Activated naive CD4-positive, alpha-beta T cell treated with anti-CD3 and anti-CD28 coated beads, Interleukin-2, amount 50 U/mL, for 24 hours (primary cell): ENCODE measurements around the gene ANKRD37.

Experiments used
- H3K27ac Mint-ChIP-seq: one replicate; pipeline ENCODE4 v1.8.0; 2021; ENCODE audit warnings: mild to moderate bottlenecking, mixed read lengths
- H3K27me3 Mint-ChIP-seq: one replicate; pipeline ENCODE4 v1.8.0; 2021; ENCODE audit warnings: mixed read lengths
- H3K36me3 Mint-ChIP-seq: one replicate; pipeline ENCODE4 v1.8.0; 2021; ENCODE audit warnings: mixed read lengths
- H3K4me1 Mint-ChIP-seq: one replicate; pipeline ENCODE4 v1.8.0; 2021; ENCODE audit warnings: mixed read lengths
- H3K4me3 Mint-ChIP-seq: one replicate; pipeline ENCODE4 v1.8.0; 2021; ENCODE audit warnings: mild to moderate bottlenecking, mixed read lengths
- H3K9me3 Mint-ChIP-seq: one replicate; pipeline ENCODE4 v1.8.0; 2021; ENCODE audit warnings: mixed read lengths

ANKRD37 gene

DNA sequence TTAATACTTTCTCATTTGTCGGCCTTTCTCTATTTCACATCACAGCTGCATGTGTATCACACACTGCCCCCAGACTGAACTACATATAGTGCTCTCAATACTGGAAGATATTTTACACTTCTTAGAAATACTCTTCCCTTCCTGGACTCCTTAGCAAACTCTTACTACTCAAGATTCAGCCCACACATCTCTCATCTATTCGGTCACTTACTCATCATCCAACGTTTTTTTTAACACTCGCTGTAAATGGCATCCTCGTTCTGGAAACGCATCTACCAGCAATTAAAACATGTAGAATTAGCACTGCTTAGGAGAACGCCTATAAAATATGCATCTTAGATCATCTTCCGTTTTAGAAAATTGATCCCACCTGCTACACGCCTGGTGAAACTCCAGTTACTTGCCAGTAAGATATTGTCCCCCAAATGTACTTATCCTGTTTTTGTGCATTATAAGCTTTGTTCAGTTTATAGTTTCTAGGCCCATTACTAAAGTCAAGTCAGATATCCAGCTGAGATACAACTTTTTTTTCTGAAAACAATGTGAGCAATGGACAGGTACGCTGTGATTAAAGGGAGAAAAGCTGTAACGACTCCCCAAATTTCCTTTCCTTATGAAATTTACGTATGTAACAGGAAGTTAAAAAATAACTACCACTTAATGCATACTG, 1.9 kb upstream of the ANKRD37 start:
- Mint-ChIP-seq H3K36me3 (peaks cover 2% of the 10 kb centered on the region), H3K27ac (peak overlapping the region; percentile 20), H3K9me3 (no peaks in the 10 kb centered on the region), H3K4me1 (peaks cover 29% of the 10 kb centered on the region), H3K27me3 (no peaks in the 10 kb centered on the region), H3K4me3 (peak overlapping the region; percentile 98)

GRCh38 chr4:185395238-185395955, 1.2 kb upstream of the ANKRD37 start, which contains the start of gene LRP2BP:
TSS of gene LRP2BP (minus strand) at chr4:185395924. CDS start at chr4:185378186, 17,738 bp downstream.
- peak within 1 kb of the TSS; percentile 98 for H3K4me3 Mint-ChIP-seq

GRCh38 chr4:185395956-185396723, 501 bp upstream of the ANKRD37 start:
- no peaks in the 10 kb centered on the region for H3K27me3 Mint-ChIP-seq
- H3K4me3 Mint-ChIP-seq, result peak overlapping the region; percentile 98
- peaks cover 29% of the 10 kb centered on the region for H3K4me1 Mint-ChIP-seq
- H3K9me3 Mint-ChIP-seq, result no peaks in the 10 kb centered on the region
- peak overlapping the region; percentile 98 for H3K27ac Mint-ChIP-seq
- peaks cover 6% of the 10 kb centered on the region for H3K36me3 Mint-ChIP-seq

More at GRCh38 chr4:185395238-185395955, 1.2 kb upstream of the ANKRD37 start, which contains the start of gene LRP2BP:
- Mint-ChIP-seq H3K27me3 (no peaks in the 10 kb centered on the region), H3K27ac (peak within 1 kb of the TSS; percentile 98), H3K36me3 (peaks cover 6% of the 10 kb centered on the region), H3K4me1 (peaks cover 29% of the 10 kb centered on the region), H3K9me3 (no peaks in the 10 kb centered on the region)

GRCh38 chr4:185398618-185399017, 2.0 kb downstream of the ANKRD37 start:
- H3K27me3 Mint-ChIP-seq, result no peaks in the 10 kb centered on the region
- no peak overlapping the region for H3K27ac Mint-ChIP-seq
- no peaks in the 10 kb centered on the region for H3K9me3 Mint-ChIP-seq
- peaks cover 10% of the 10 kb centered on the region for H3K36me3 Mint-ChIP-seq
- peaks cover 29% of the 10 kb centered on the region for H3K4me1 Mint-ChIP-seq
- no peak overlapping the region for H3K4me3 Mint-ChIP-seq

DNA sequence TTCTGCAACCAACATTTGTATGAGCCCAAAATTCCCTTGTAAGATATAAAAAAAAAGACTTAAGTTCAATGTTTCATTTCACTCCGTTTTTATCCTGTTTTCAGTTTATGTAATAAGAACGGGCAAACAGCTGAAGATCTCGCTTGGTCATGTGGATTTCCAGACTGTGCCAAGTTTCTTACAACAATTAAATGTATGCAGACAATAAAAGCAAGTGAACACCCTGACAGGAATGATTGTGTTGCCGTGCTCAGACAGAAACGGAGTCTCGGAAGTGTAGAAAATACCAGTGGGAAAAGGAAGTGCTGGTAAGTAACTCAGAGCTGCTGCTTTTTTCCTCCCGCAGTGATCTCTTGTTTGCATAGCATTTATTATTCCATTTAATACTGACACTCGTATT, 2.8 kb downstream of the ANKRD37 start:
- Mint-ChIP-seq H3K27ac (no peak overlapping the region), H3K4me3 (no peak overlapping the region), H3K36me3 (peaks cover 10% of the 10 kb centered on the region), H3K4me1 (peaks cover 20% of the 10 kb centered on the region), H3K27me3 (no peaks in the 10 kb centered on the region), H3K9me3 (no peaks in the 10 kb centered on the region)

DNA sequence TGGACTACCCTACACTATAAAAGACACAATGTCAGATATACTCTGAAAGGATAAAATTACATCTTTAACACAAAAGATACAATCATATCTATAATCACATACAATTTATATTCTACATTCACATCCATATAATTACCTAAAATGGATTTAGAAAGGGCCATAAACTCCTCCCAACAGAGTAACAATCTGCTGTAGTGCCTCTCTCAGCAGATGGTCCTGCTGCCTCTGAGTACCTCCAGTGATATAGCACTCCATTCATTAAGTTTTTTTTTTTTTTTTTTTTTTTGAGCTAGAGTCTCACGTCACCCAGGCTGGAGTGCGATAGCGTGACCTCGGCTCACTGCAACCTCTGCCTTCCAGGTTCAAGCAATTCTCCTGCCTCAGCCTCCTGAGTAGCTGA, 7.4 kb downstream of the ANKRD37 start:
- Mint-ChIP-seq H3K27me3 (no peaks in the 10 kb centered on the region), H3K27ac (no peak overlapping the region)

DNA sequence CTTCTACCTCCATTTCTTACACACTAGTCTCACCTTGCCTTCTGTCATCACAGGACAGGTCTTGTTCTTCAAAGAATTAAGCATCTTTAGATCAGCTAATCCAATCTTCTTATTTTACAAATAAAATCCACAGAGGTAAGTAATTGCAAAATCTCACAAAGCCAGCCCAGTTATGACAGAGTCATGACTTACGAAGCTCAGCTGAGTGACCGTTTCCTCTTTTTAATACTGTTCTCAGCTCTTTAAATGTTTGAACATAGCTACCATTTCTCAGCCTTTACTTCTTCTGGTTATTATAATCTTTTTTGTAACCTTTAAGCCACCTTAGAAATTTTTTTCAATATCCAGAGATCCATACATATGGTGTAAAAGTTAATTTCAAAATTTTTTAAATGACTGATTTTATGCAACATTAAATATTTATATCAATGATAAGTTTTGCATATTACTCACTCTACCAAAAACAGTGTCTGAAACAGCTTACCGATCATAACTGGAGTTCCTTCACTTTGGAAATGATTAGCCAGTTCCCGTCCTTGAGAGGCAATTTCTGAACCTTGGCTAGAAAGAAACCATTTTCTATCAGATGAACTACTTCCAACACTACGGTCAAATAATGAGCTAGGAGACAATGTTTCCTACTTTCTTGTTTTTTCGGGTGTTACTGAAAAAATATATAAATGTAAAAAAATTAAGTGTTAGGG, 8.8 kb downstream of the ANKRD37 start:
- peaks cover 10% of the 10 kb centered on the region for H3K36me3 Mint-ChIP-seq
- no peaks in the 10 kb centered on the region for H3K9me3 Mint-ChIP-seq
- H3K27me3 Mint-ChIP-seq, result no peaks in the 10 kb centered on the region
- H3K4me3 Mint-ChIP-seq, result no peak overlapping the region
- no peaks in the 10 kb centered on the region for H3K4me1 Mint-ChIP-seq
- H3K27ac Mint-ChIP-seq, result no peak overlapping the region

More for the DNA sequence above, 7.4 kb downstream of the ANKRD37 start:
- H3K9me3 Mint-ChIP-seq, result no peaks in the 10 kb centered on the region
- peaks cover 9% of the 10 kb centered on the region for H3K36me3 Mint-ChIP-seq
- no peak overlapping the region for H3K4me3 Mint-ChIP-seq
- no peaks in the 10 kb centered on the region for H3K4me1 Mint-ChIP-seq

- Mint-ChIP-seq H3K36me3 (peaks cover 14% of the 10 kb centered on the region), H3K4me1 (no peaks in the 10 kb centered on the region), H3K9me3 (no peaks in the 10 kb centered on the region), H3K27me3 (no peaks in the 10 kb centered on the region), H3K27ac (no peak overlapping the region), H3K4me3 (no peak overlapping the region)
Observed at GRCh38 chr4:185408432-185408831, 11.8 kb downstream of the ANKRD37 start.

DNA sequence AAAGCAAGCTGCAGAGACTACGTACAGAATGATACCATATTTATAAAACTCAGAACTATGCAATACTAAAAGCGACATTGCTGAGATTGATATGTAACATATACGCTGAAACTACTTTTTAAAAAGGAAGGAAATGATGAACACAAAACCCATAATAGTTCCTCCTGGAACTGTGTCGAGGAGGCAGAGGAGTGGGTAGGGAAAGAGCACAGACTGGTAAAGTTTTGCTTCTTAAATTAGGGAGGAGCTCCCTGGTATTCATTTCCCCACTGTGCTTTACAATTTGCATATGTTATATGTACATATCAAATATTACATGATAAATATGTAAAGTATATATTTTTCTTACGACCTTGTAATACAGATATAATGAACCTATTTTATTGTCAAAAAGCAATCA, 15.2 kb downstream of the ANKRD37 start:
- Mint-ChIP-seq H3K9me3 (no peaks in the 10 kb centered on the region), H3K36me3 (peaks cover 13% of the 10 kb centered on the region), H3K27ac (no peak overlapping the region), H3K4me3 (no peak overlapping the region), H3K27me3 (no peaks in the 10 kb centered on the region), H3K4me1 (no peaks in the 10 kb centered on the region)

- Mint-ChIP-seq H3K4me1 (no peaks in the 10 kb centered on the region), H3K4me3 (no peak overlapping the region), H3K36me3 (peaks cover 15% of the 10 kb centered on the region), H3K27ac (no peak overlapping the region), H3K27me3 (no peaks in the 10 kb centered on the region), H3K9me3 (no peaks in the 10 kb centered on the region)
Observed at GRCh38 chr4:185412412-185412811, 15.8 kb downstream of the ANKRD37 start.

DNA sequence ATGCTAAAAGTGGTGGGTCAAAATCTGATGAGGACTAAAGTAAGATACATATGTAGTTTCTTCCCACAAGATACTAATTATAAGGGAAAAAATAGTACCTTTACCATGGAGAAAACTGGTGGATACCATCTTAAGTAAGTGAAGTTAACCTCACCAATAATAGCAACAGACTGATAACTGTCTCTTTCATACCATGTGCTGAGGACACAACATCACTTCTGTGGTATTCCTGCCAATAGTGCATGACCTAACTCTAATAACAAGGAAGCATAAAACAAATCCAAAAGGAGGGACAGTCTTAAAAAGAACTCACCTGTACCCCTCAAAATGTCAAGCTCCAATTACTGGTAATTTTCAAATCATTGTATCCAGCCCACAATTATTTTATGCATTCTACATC, 20.3 kb downstream of the ANKRD37 start:
- Mint-ChIP-seq H3K36me3 (peaks cover 12% of the 10 kb centered on the region), H3K9me3 (no peaks in the 10 kb centered on the region), H3K27me3 (no peaks in the 10 kb centered on the region), H3K4me3 (no peak overlapping the region), H3K4me1 (peaks cover 9% of the 10 kb centered on the region), H3K27ac (no peak overlapping the region)

DNA sequence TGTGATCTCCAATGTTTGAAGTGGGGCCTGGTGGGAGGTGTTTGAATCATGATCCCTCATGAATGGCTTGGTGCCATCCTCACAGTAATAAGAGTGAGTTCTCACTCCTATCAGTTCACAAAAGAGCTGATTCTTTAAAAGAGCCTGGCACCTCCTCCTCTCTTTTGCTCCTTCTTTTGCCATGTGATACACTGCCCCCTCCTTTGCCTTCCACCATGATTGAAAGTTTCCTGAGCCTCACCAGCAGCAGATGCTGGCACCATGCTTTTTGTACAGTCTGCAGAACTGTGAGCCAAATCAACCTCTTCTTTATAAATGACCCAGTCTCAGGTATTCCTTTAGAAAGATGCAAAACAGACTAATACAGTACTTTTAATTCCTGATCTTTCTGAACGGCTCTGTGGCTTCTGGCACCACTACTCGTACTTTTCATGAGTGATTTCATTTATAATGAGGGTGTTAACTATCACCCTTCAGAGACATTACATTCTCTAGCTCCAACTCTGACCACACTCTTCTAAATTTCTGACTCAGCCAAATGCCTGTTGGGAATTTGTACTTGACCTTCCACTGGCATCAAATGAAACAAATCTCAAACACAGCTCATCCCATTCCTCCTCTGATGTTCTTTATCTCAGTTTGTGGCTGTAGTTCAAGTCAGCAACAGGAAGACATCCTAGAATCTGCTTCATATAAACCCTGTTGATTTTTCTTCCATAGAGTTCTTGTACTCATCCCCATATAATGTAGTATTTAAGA, 24.9 kb downstream of the ANKRD37 start:
- Mint-ChIP-seq H3K36me3 (peaks cover 12% of the 10 kb centered on the region), H3K27ac (no peak overlapping the region), H3K4me3 (no peak overlapping the region), H3K4me1 (peaks cover 41% of the 10 kb centered on the region), H3K27me3 (no peaks in the 10 kb centered on the region), H3K9me3 (no peaks in the 10 kb centered on the region)

GRCh38 chr4:185424905-185425646, 28.4 kb downstream of the ANKRD37 start:
- Mint-ChIP-seq H3K27ac (peak overlapping the region; percentile 99), H3K4me1 (peaks cover 41% of the 10 kb centered on the region), H3K4me3 (peak overlapping the region; percentile 89), H3K36me3 (peaks cover 6% of the 10 kb centered on the region), H3K27me3 (no peaks in the 10 kb centered on the region), H3K9me3 (no peaks in the 10 kb centered on the region)

DNA sequence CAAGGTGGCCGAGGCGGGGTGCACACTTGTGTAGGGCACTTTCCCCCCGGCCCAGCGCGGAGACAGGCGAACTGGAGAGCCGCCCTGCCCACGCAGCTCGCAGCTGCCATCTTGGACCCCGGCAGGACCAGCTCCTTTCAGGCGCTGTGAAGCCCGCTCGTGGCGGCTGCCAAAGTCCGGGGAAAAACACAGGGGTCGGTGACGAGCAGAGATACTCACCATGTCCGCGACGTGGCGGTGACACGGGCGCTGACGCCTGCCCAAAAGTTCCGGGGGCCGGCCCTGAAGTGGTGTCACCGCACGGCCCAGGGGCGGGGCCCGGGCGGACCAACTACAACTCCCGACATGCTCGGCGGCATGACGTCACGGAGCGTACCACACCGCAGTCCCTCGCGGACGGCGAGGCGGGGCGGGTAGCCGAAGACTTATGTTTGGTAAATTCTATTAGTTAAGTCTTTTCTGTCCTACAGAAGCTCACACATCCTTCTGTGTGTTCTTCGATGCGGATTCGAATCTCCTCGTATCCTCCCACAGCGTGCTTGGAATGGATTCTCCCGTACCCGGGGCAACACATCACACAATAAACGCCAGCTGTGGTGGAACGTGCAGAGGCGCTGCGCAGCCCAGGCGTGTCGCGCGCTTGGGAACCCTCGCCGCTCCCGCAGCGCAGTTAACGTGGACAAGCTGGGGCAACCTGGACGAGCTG, 29.2 kb downstream of the ANKRD37 start, which contains the start of gene UFSP2:
Gene UFSP2, minus strand, starts transcription at position 318 of the 706 bp plus-strand sequence. Its CDS starts 96 bp downstream, at position 222.
- H3K4me1 Mint-ChIP-seq, result peaks cover 41% of the 10 kb centered on the region
- peak within 1 kb of the TSS; percentile 89 for H3K4me3 Mint-ChIP-seq
- H3K27ac Mint-ChIP-seq, result peak within 1 kb of the TSS; percentile 99
- no peaks in the 10 kb centered on the region for H3K27me3 Mint-ChIP-seq
- peaks cover 6% of the 10 kb centered on the region for H3K36me3 Mint-ChIP-seq
- no peaks in the 10 kb centered on the region for H3K9me3 Mint-ChIP-seq
